Measurements from ENCODE around the gene PYGM. TPM values are rescaled to one million over a fixed set of nuclear protein-coding genes. Genes with fewer than 3 reads are reported as not detected.

The PYGM gene
- total RNA-seq, 1 experiment from 2014 or later: 3.6 TPM

- H2BK20ac ChIP-seq (ENCODE audit: low read depth, low read length, poor library complexity, severe bottlenecking): no peak within 1 kb of the TSS
- Mint-ChIP-seq H3K27ac (no peak within 1 kb of the TSS; a peak in 1 of 7 replicates), H3K36me3 (ENCODE audit: insufficient read depth in 1 of 3, low read depth in 3 of 3) (peaks cover 2 to 5% (median 4%) of the 10 kb centered on the region in 3 experiments; a peak in 4 of 7 replicates), H3K4me3 (peak within 1 kb of the TSS; percentile 57 to 84), H3K27me3 (ENCODE audit: low read depth) (peaks cover 50% of the 10 kb centered on the region), H3K4me1 (peaks cover 25 to 51% of the 10 kb centered on the region in 2 experiments), H3K9me3 (no peaks in the 10 kb centered on the region)
- peaks cover 3% of the 10 kb centered on the region for H4K20me1 ChIP-seq (ENCODE audit: control insufficient read depth, insufficient read depth, insufficient read length)
- no peak within 1 kb of the TSS for H3K23ac ChIP-seq (ENCODE audit: insufficient read length, low read depth, low read length)
- no peak within 1 kb of the TSS for H4K5ac ChIP-seq (ENCODE audit: insufficient read length, low read depth, low read length)
- peaks cover 10% of the 10 kb centered on the region; the same call in 1 of the 2 replicates for H3K27me3 ChIP-seq (ENCODE audit: insufficient read depth, low read length)
- 0 out of 2 replicates have a peak within 1 kb of the TSS, but pooled peaks have one; percentile 26 for H3K14ac ChIP-seq (ENCODE audit: insufficient read depth, low read length)
- no peak within 1 kb of the TSS for H2BK15ac ChIP-seq (ENCODE audit: low read depth, low read length)
- H3K23me2 ChIP-seq (ENCODE audit: insufficient read length, low read depth, low read length, poor library complexity, severe bottlenecking): no peaks in the 10 kb centered on the region
- no peak within 1 kb of the TSS for H4K8ac ChIP-seq (replicated peaks; ENCODE audit: insufficient read length, low read depth, low read length)
- no peak within 1 kb of the TSS for H2BK5ac ChIP-seq (ENCODE audit: insufficient read length, low read length)
- no CpG with 5 or more reads among the region's 66 CpGs for WGBS (ENCODE audit: extremely low coverage, insufficient read length, low lambda C conversion rate)
- H3K4me2 ChIP-seq (ENCODE audit: insufficient read depth, insufficient read length, low read length): peak within 1 kb of the TSS; percentile 6
- no peak within 1 kb of the TSS for H2AFZ ChIP-seq (ENCODE audit: low read length)
- H3T11ph ChIP-seq (ENCODE audit: low read length): no peak within 1 kb of the TSS
- H3K4me1 ChIP-seq (ENCODE audit: insufficient read depth, low read length): peaks cover 10% of the 10 kb centered on the region
- peak within 1 kb of the TSS; percentile 63 for H3K18ac ChIP-seq (ENCODE audit: insufficient read length, low read depth, low read length)
- no peak within 1 kb of the TSS for H4K91ac ChIP-seq (ENCODE audit: insufficient read length, low read depth, low read length)
- H2BK120ac ChIP-seq (ENCODE audit: low read depth, low read length, poor library complexity, severe bottlenecking): no peak within 1 kb of the TSS
- H3K4ac ChIP-seq (ENCODE audit: low read depth, low read length): no peak within 1 kb of the TSS
- no peak within 1 kb of the TSS for H2BK12ac ChIP-seq (ENCODE audit: insufficient read length, low read depth, low read length)
- no peaks in the 10 kb centered on the region for H3K9me3 ChIP-seq (ENCODE audit: control insufficient read depth, low read depth, low read length)
- no peak within 1 kb of the TSS for H3K9ac ChIP-seq (ENCODE audit: extremely low read depth, insufficient read length, low read length)
- H3K79me1 ChIP-seq (ENCODE audit: insufficient read depth, low read depth, low read length, poor library complexity, severe bottlenecking): no peaks in the 10 kb centered on the region
- H3K27ac ChIP-seq (ENCODE audit: insufficient read length, low read depth, low read length): no peak within 1 kb of the TSS
- H2AK5ac ChIP-seq (ENCODE audit: insufficient read length, low read length): no peak within 1 kb of the TSS
- H3K79me2 ChIP-seq (ENCODE audit: insufficient read depth, low read length): no peaks in the 10 kb centered on the region
- TF ChIP-seq, protein P1, sequence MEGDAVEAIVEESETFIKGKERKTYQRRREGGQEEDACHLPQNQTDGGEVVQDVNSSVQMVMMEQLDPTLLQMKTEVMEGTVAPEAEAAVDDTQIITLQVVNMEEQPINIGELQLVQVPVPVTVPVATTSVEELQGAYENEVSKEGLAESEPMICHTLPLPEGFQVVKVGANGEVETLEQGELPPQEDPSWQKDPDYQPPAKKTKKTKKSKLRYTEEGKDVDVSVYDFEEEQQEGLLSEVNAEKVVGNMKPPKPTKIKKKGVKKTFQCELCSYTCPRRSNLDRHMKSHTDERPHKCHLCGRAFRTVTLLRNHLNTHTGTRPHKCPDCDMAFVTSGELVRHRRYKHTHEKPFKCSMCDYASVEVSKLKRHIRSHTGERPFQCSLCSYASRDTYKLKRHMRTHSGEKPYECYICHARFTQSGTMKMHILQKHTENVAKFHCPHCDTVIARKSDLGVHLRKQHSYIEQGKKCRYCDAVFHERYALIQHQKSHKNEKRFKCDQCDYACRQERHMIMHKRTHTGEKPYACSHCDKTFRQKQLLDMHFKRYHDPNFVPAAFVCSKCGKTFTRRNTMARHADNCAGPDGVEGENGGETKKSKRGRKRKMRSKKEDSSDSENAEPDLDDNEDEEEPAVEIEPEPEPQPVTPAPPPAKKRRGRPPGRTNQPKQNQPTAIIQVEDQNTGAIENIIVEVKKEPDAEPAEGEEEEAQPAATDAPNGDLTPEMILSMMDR (conservative IDR thresholded peaks at IDR 0.05): peak; percentile 100
- H3K56ac ChIP-seq (ENCODE audit: insufficient read length, low read depth, low read length): no peak within 1 kb of the TSS
- DNase-seq: peak; percentile 89
These were observed 36.5 kb downstream of the PYGM start, which contains the start of gene NRXN2 for GRCh38 chr11:64723117-64723906. TSS of gene NRXN2 (minus strand) at chr11:64723197. CDS start at chr11:64713699, 9,498 bp downstream.

Data from H9 (cell line).